NT2/D1 (cell line): Measurements from ENCODE around the gene TIE1.

ENCODE experiments used
- DNase-seq: peaks from one replicate; pipeline ENCODE4 v3.0.0-alpha.2; 2011; ENCODE audit warnings: low read depth, low spot score
- H3K27me3 ChIP-seq: 2 replicates; pipeline ENCODE4 v1.6.0; 2011; ENCODE audit warnings: mild to moderate bottlenecking; ENCODE audit not compliant: insufficient read length, insufficient read depth
- H3K36me3 ChIP-seq: 2 replicates; pipeline ENCODE4 v1.6.1; 2011; ENCODE audit warnings: mild to moderate bottlenecking, low read length, mixed read lengths; ENCODE audit not compliant: insufficient read depth, insufficient read length
- H3K4me1 ChIP-seq: 2 replicates; pipeline ENCODE4 v1.5.1; 2011; ENCODE audit not compliant: insufficient read depth, insufficient read length
- H3K4me3 ChIP-seq: 2 replicates; pipeline ENCODE4 v1.5.1; 2011; ENCODE audit warnings: low read depth; ENCODE audit not compliant: insufficient read length
- H3K9ac ChIP-seq: 2 replicates; pipeline ENCODE4 v1.6.0; 2011; ENCODE audit warnings: low read depth; ENCODE audit not compliant: insufficient read length
- H3K9me3 ChIP-seq: 2 replicates; pipeline ENCODE4 v1.5.1; 2011; ENCODE audit warnings: mild to moderate bottlenecking, low read length; ENCODE audit not compliant: insufficient read depth
- SUZ12 ChIP-seq: IDR thresholded peaks from 2 replicates; pipeline ENCODE4 v1.6.1; 2011; ENCODE audit not compliant: insufficient read length, insufficient read depth; ENCODE audit errors: extremely low read depth
- YY1 ChIP-seq: IDR thresholded peaks from 2 replicates; pipeline ENCODE4 v1.6.1; 2011; ENCODE audit not compliant: insufficient read length, insufficient read depth
- ZNF274 ChIP-seq: IDR thresholded peaks from 2 replicates; pipeline ENCODE4 v1.6.1; 2011; ENCODE audit warnings: mild to moderate bottlenecking, low read depth, low read length

The TIE1 gene

DNA sequence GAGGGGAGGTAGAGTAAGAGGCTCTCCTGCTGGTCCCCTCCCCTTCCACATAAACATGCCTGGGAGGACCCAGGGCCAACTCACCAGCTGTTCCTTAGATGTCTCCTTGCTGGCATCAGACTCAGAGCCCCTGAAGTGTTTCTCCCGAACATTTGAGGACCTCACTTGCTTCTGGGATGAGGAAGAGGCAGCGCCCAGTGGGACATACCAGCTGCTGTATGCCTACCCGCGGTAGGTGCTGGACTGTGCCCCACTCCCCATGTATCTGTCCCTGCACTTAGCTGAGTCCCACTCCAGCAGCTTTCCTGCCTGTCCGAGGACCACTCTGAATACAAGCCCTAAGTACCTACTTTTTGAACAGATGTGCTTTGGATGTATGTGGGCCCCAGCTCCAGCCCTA is 37.2 kb downstream of the TIE1 start:
- H3K9me3 ChIP-seq: no peaks in the 10 kb centered on the region
- DNase-seq: no peak
- H3K4me1 ChIP-seq: peaks cover 4% of the 10 kb centered on the region
- H3K4me3 ChIP-seq: no peak overlapping the region
- no peaks in the 10 kb centered on the region for H3K36me3 ChIP-seq
- H3K9ac ChIP-seq: no peak overlapping the region
- no peaks in the 10 kb centered on the region for H3K27me3 ChIP-seq
- no peak for TF ChIP-seq ZNF274
- TF ChIP-seq SUZ12: no peak
- TF ChIP-seq YY1: no peak

DNA sequence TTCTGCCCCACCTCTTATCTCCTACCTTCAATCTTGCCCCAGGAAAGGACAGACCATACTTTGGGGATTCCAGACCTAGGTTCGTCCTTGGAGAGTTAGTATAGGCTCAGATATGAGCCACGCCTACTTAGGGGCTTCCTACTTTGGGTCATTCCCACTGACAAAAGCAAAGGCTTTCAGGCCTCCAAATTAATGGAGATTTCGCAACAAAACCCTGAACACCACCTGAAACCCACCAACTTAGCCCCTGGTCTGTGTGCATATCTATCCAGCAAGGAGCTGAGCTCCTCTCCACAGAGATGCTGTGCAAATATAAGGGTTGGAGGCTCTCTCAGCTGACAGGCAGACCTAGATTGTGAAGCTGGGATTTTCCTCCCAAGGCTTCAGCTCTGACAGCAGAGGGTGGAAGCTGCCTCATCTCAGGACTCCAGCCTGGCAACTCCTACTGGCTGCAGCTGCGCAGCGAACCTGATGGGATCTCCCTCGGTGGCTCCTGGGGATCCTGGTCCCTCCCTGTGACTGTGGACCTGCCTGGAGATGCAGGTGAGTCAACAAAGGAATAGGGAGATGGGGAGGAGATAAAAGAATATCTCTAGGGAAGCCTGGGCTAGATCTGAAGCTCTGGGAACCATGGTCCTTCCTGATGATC is 38.9 kb downstream of the TIE1 start:
- Histone ChIP-seq H3K9ac (no peak overlapping the region), H3K4me3 (no peak overlapping the region)

DNA sequence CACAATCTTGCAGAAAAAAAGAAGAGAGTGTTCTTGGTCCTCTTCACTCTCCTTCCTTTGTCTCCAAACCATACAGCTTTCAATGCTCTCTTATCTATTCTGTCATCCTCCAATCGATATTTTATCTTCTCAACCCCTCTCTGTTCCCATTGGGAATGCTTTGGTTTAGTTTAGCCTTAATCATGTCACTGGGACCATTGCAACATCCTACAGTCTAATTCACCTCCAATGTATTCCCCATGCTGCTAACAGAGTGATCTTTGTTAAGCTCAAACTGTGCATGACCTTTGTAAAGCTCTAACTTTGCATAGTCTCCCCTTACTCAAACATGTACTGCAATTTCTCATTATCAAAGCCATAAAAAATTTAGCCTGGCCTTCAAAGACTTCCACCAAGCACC is 39.8 kb downstream of the TIE1 start:
- H3K4me3 ChIP-seq: no peak overlapping the region
- no peaks in the 10 kb centered on the region for H3K9me3 ChIP-seq
- DNase-seq: no peak
- no peak for TF ChIP-seq ZNF274
- no peak for TF ChIP-seq YY1
- TF ChIP-seq SUZ12: no peak
- no peak overlapping the region for H3K9ac ChIP-seq
- H3K36me3 ChIP-seq: no peaks in the 10 kb centered on the region
- no peaks in the 10 kb centered on the region for H3K27me3 ChIP-seq
- H3K4me1 ChIP-seq: peaks cover 4% of the 10 kb centered on the region

More for the DNA sequence above, 38.9 kb downstream of the TIE1 start:
- Histone ChIP-seq H3K27me3 (no peaks in the 10 kb centered on the region), H3K9me3 (no peaks in the 10 kb centered on the region), H3K36me3 (no peaks in the 10 kb centered on the region), H3K4me1 (peaks cover 4% of the 10 kb centered on the region)
- DNase-seq: no peak
- TF ChIP-seq ZNF274: no peak
- no peak for TF ChIP-seq YY1
- TF ChIP-seq SUZ12: no peak

DNA sequence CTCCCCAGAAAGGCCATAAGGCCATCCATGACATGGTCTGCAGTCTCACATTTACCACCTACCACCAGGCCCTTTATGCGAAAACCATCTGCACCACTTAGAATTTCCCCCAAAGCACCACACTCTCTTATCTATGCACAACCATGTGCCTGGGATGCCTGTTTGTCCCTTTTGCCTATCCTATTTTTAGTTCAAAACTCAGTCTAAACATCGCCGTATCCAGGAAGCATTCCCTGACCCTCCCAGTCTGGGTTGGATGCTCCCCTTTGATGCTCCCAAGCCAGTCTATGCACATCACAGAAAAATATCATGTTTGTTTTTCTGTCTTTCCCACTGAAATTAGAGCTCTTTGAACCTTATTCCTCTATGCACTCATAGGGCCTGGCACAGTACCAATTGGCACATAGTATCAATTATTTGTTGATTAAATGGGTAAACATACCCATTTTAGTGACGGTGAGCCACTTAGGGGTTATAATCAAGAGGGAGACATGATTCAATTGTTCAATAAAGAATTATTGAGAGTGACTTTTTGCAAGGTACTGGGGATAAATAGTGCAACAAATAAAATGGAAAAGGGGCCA is 43.6 kb downstream of the TIE1 start:
- Histone ChIP-seq H3K9ac (no peak overlapping the region), H3K9me3 (no peaks in the 10 kb centered on the region), H3K4me1 (peaks cover 10% of the 10 kb centered on the region), H3K27me3 (peaks cover 21% of the 10 kb centered on the region), H3K36me3 (no peaks in the 10 kb centered on the region), H3K4me3 (no peak overlapping the region)
- DNase-seq: no peak
- no peak for TF ChIP-seq ZNF274
- no peak for TF ChIP-seq YY1
- no peak for TF ChIP-seq SUZ12

- H3K9me3 ChIP-seq: no peaks in the 10 kb centered on the region
- no peaks in the 10 kb centered on the region for H3K36me3 ChIP-seq
- no peak overlapping the region for H3K4me3 ChIP-seq
- H3K27me3 ChIP-seq: peaks cover 21% of the 10 kb centered on the region
- no peak overlapping the region for H3K9ac ChIP-seq
- TF ChIP-seq ZNF274: no peak
- TF ChIP-seq YY1: no peak
- no peak for TF ChIP-seq SUZ12
- peaks cover 10% of the 10 kb centered on the region for H3K4me1 ChIP-seq
- no peak for DNase-seq
Observed at GRCh38 chr1:43345120-43345519, 44.3 kb downstream of the TIE1 start.

DNA sequence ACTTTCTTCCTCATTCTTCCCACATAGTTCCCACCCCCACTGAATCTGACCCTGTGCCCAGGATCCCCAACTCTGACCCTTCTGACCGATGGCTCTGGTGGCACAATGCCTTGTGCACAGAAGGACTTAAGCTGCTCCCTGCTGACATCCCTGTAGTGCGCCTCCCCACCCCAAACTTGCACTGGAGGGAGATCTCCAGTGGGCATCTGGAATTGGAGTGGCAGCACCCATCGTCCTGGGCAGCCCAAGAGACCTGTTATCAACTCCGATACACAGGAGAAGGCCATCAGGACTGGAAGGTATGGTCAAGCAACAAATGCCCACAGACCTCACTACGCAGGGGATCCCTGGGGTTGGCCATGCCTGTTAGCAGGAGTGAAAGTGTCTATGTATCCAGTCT is 45.9 kb downstream of the TIE1 start:
- TF ChIP-seq SUZ12 (no peak), YY1 (no peak)
- Histone ChIP-seq H3K9me3 (no peaks in the 10 kb centered on the region), H3K36me3 (no peaks in the 10 kb centered on the region), H3K4me1 (peaks cover 13% of the 10 kb centered on the region), H3K4me3 (no peak overlapping the region), H3K27me3 (peaks cover 21% of the 10 kb centered on the region), H3K9ac (no peak overlapping the region)
- no peak for DNase-seq

GRCh38 chr1:43348343-43348808 is 47.6 kb downstream of the TIE1 start:
- peaks cover 21% of the 10 kb centered on the region for H3K27me3 ChIP-seq
- H3K9ac ChIP-seq: peak overlapping the region; percentile 90
- H3K36me3 ChIP-seq: no peaks in the 10 kb centered on the region
- H3K4me3 ChIP-seq: peak overlapping the region; percentile 70
- H3K4me1 ChIP-seq: peaks cover 13% of the 10 kb centered on the region
- no peaks in the 10 kb centered on the region for H3K9me3 ChIP-seq
- no peak for DNase-seq
- TF ChIP-seq ZNF274 (no peak), YY1 (no peak), SUZ12 (no peak)
